ENCODE results near the gene SLC11A2.

GRCh38 chr12:50933459-50934124 is 92.6 kb downstream of the SLC11A2 start:
- TF ChIP-seq CTCF (IDR thresholded peaks at IDR 0.05; ENCODE audit: low read depth, low read length) (no peak), POLR2A (IDR thresholded peaks at IDR 0.05; ENCODE audit: extremely low read depth, insufficient read length) (no peak), MYC (IDR thresholded peaks at IDR 0.05; ENCODE audit: low read depth, low read length) (no peak)
